Gastrocnemius medialis (tissue), 4 donors: Measurements from ENCODE around the gene TP53INP2. TPM values are rescaled to one million over a fixed set of nuclear protein-coding genes. Genes with fewer than 3 reads are reported as not detected.

Experiments used
- ATAC-seq, 2 donors: fragments of 150-250 bp; one replicate each; pipeline ENCODE4 v1.9.1; 2016
- DNase-seq, 2 donors: peaks; one replicate each; pipeline ENCODE4 v3.0.0-alpha.2; 2019
- H3K27ac ChIP-seq, 4 donors: fragments of 200-600 bp; sonication (generic); 1 replicate in 1 of 4; 2 replicates in 3 of 4; pipeline ENCODE4 v1.5.1; 2016 to 2018; ENCODE audit warnings: mild to moderate bottlenecking in 2 of 4, moderate library complexity in 1 of 4
- H3K27me3 ChIP-seq, 3 donors: fragments of 200-600 bp; sonication (generic) in 2 of 3; 1 replicate in 1 of 3; 2 replicates in 2 of 3; pipeline versions ENCODE4 v1.5.1 to v1.6.0; 2016 to 2019; ENCODE audit warnings: mild to moderate bottlenecking in 1 of 3, moderate library complexity in 1 of 3
- H3K36me3 ChIP-seq, 2 donors: fragments of 200-600 bp; sonication (generic) in 1 of 2; one replicate each; pipeline ENCODE4 v1.5.1; 2017 to 2018
- H3K4me1 ChIP-seq, 2 donors: fragments of 200-600 bp; sonication (generic) in 1 of 2; one replicate each; pipeline ENCODE4 v1.5.1; 2016 to 2017; ENCODE audit warnings: mild to moderate bottlenecking in 2 of 2
- H3K4me3 ChIP-seq, 4 donors: fragments of 200-600 bp; sonication (generic) in 3 of 4; 1 replicate in 1 of 4; 2 replicates in 3 of 4; pipeline ENCODE4 v1.5.1; 2016 to 2019; ENCODE audit warnings: mild to moderate bottlenecking in 2 of 4
- H3K9me3 ChIP-seq, 3 donors: fragments of 200-600 bp; sonication (generic) in 2 of 3; 1 replicate in 1 of 3; 2 replicates in 2 of 3; pipeline ENCODE4 v1.5.1; 2016 to 2019
- POLR2A ChIP-seq, 2 donors: fragments of 450-650 bp; IDR thresholded peaks; one replicate each; pipeline ENCODE4 v1.6.1; 2017; ENCODE audit warnings: antibody characterized with exemption in 2 of 2, mild to moderate bottlenecking in 2 of 2, moderate library complexity in 2 of 2
- in situ Hi-C, 4 donors: fragments of 200-750 bp; cut with MboI; loops; one replicate each; pipeline versions ENCODE4 v1.15.0 to v1.8.0; 2017; ENCODE audit warnings: low sequenced_read_pairs in 4 of 4
- intact Hi-C: fragments of 100-400 bp; cut with DNase I; formaldehyde crosslinking; loops from one replicate; pipeline ENCODE4 v1.15.1; 2023; ENCODE audit warnings: low total_unique reads
- total RNA-seq, 4 donors: library from RNA; depleted of rRNA; stranded (reverse); fragments of >200 nt; gene quantifications; one replicate each; pipeline versions ENCODE4 v1.1.0 to v1.2.3, GENCODE V29; 2016
- TF ChIP-seq, protein P1 (sequence below), 5 experiments: fragments of 450-650 bp in 3 of 5; fragments of 200-600 bp in 2 of 5; sonication (generic) in 2 of 5; IDR thresholded peaks in 4 of 5; conservative IDR thresholded peaks in 1 of 5; 1 replicate in 4 of 5; 2 replicates in 1 of 5; pipeline ENCODE4 v1.5.1; 2016 to 2019; ENCODE audit warnings: antibody characterized with exemption in 5 of 5, mild to moderate bottlenecking in 3 of 5, moderate library complexity in 3 of 5

Gene TP53INP2
- total RNA-seq, 4 donors from 2014 or later: 2.9 to 26.7 (median 11.1) TPM

DNA sequence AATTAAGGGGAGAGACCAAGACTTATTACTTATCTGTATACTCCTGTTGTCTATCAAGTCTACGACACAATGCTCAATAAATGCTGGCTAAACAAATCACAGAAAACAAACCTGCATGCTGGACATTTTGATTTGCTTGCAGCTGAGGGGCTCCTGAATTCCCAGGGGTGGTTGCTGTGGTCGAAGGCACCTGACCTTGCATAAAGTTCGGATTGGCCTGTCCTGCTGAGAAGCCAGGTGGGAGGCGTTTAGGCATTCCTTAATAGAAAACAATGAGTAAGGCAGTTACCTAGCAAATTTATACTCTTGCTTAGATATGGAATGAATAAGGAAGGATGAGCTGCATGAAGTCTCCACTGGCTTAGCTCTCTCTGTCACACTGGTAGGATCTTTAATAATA is 50.5 kb downstream of the TP53INP2 start:
- in situ Hi-C loops: loop anchor here (25.0 kb wide), 2 partner anchors 167 to 442 kb away; partner anchors contain the start of gene AHCY (in 2 of the 4)
- Histone ChIP-seq H3K4me1 (no peaks in the 10 kb centered on the region), H3K4me3 (no peak overlapping the region), H3K9me3 (no peaks in the 10 kb centered on the region), H3K36me3 (peaks cover 0 to 91% of the 10 kb centered on the region in 2 donors), H3K27ac (no peak overlapping the region), H3K27me3 (no peaks in the 10 kb centered on the region)
- TF ChIP-seq, protein P1, sequence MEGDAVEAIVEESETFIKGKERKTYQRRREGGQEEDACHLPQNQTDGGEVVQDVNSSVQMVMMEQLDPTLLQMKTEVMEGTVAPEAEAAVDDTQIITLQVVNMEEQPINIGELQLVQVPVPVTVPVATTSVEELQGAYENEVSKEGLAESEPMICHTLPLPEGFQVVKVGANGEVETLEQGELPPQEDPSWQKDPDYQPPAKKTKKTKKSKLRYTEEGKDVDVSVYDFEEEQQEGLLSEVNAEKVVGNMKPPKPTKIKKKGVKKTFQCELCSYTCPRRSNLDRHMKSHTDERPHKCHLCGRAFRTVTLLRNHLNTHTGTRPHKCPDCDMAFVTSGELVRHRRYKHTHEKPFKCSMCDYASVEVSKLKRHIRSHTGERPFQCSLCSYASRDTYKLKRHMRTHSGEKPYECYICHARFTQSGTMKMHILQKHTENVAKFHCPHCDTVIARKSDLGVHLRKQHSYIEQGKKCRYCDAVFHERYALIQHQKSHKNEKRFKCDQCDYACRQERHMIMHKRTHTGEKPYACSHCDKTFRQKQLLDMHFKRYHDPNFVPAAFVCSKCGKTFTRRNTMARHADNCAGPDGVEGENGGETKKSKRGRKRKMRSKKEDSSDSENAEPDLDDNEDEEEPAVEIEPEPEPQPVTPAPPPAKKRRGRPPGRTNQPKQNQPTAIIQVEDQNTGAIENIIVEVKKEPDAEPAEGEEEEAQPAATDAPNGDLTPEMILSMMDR (IDR thresholded peaks at IDR 0.05 in 4 of 5, conservative IDR thresholded peaks at IDR 0.05 in 1 of 5): no peak
- no peak for TF ChIP-seq POLR2A (IDR thresholded peaks at IDR 0.05)
- intact Hi-C loops: no loop called here
- no peak for ATAC-seq
- no peak for DNase-seq

DNA sequence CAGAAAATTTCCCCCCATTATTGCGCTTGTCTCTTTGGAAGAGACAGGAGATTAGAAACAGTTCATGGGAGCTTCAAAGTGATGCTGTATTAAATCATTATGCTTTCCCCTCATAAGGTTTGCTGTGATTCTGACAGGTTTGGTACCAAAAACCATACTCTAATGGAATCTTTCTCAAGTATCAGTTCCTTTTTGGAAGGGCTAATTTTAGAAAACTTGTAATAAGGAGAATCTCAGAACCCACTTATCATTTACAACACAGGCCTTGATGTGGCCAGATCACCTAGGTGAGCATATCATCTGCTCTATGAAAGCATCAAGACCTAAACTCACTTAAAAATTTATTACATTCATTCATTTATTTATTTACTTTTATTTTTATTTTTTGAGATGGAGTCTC is 51.2 kb downstream of the TP53INP2 start:
- Histone ChIP-seq H3K4me3 (no peak overlapping the region), H3K9me3 (no peaks in the 10 kb centered on the region), H3K27me3 (no peaks in the 10 kb centered on the region), H3K36me3 (peaks cover 0 to 91% of the 10 kb centered on the region in 2 donors), H3K27ac (no peak overlapping the region), H3K4me1 (no peaks in the 10 kb centered on the region)
- TF ChIP-seq, protein P1 (IDR thresholded peaks at IDR 0.05 in 4 of 5, conservative IDR thresholded peaks at IDR 0.05 in 1 of 5): no peak
- no peak for TF ChIP-seq POLR2A (IDR thresholded peaks at IDR 0.05)
- DNase-seq (no peak), ATAC-seq (no peak)
- intact Hi-C loops: no loop called here
- in situ Hi-C loops: loop anchor here (25.0 kb wide), 2 partner anchors 168 to 443 kb away; partner anchors contain the start of gene AHCY (in 2 of the 4)

DNA sequence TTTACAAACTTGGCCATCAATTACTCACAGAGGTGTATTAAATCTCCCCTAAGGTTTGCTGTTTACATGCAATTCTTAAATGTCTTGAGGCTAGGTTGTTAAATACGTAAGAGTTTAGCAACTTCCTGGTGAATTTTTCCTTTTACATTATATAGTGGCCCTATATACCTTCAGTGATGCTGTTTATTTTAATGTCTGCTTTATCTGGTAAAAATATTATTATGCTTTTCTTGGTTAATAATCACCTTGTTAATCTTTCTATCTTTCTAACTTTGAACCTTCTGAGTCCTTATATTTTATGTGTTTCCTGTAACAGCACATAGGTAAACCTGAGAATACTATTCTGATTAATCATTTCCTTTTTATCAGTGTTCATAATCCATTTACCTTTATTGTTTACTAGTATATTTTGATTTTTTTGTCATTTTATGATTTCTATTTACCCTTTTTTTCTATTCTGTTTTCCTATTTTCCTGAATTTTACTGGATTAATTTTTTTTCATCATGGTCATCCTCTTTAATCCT is 57.9 kb downstream of the TP53INP2 start:
- Histone ChIP-seq H3K27me3 (no peaks in the 10 kb centered on the region), H3K4me1 (no peaks in the 10 kb centered on the region), H3K27ac (no peak overlapping the region), H3K36me3 (peaks cover 6 to 93% of the 10 kb centered on the region in 2 donors), H3K4me3 (no peak overlapping the region), H3K9me3 (no peaks in the 10 kb centered on the region)
- DNase-seq (no peak), ATAC-seq (no peak)
- intact Hi-C loops (no loop called here), in situ Hi-C loops (loop anchor here (25.0 kb wide), 2 partner anchors 175 to 450 kb away; partner anchors contain the start of gene AHCY (in 2 of the 4))
- no peak for TF ChIP-seq POLR2A (IDR thresholded peaks at IDR 0.05)
- TF ChIP-seq, protein P1 (IDR thresholded peaks at IDR 0.05 in 4 of 5, conservative IDR thresholded peaks at IDR 0.05 in 1 of 5): no peak

Other genes starting within 250 kb of the TP53INP2 start
- gene DYNLRB1, start 187.9 kb upstream of the TP53INP2 start, total RNA-seq: 100 to 1,000 TPM; 115 to 216 (median 142) TPM
- gene MAP1LC3A, start 145.6 kb upstream of the TP53INP2 start, total RNA-seq: 10 to 100 TPM; 41.5 to 62.7 (median 56.4) TPM
- 10 to 100 TPM; 12.8 to 14.1 (median 13.7) TPM for gene PIGU, start 27.3 kb upstream of the TP53INP2 start, total RNA-seq
- gene NCOA6, start 121.3 kb downstream of the TP53INP2 start, total RNA-seq: 10 to 100 TPM; 10.9 to 12.7 (median 11.6) TPM
- 10 to 100 TPM; 11.4 to 54.2 (median 15.4) TPM for gene GGT7, start 168.5 kb downstream of the TP53INP2 start, total RNA-seq
- 10 to 100 TPM; 70.5 to 94.7 (median 88.1) TPM for gene ACSS2, start 172.3 kb downstream of the TP53INP2 start, total RNA-seq